Smooth muscle cell (in vitro differentiated cells): ENCODE measurements around the gene SGCA. TPM values are rescaled to one million over a fixed set of nuclear protein-coding genes. Genes with fewer than 3 reads are reported as not detected.
A peak's percentile ranks its signal among the peaks of the same experiment; 100 is the strongest.

Source experiments
- DNase-seq: peaks from one replicate; lab custom pipeline; 2025; ENCODE audit not compliant: unreplicated experiment; lab: John Stamatoyannopoulos, UW
- H2AFZ ChIP-seq: fragments of 200-600 bp; sonication (generic); 2 replicates; pipeline ENCODE4 v1.6.0; 2016; ENCODE audit warnings: antibody characterized with exemption, low read depth, mild to moderate bottlenecking
- H3F3A ChIP-seq: fragments of 200-600 bp; sonication (generic); 2 replicates; pipeline ENCODE4 v1.6.0; 2017; ENCODE audit warnings: antibody characterized with exemption, low read depth
- H3K27ac ChIP-seq: fragments of 200-600 bp; sonication (generic); 2 replicates; pipeline ENCODE4 v1.5.1; 2016; ENCODE audit warnings: low read depth, mild to moderate bottlenecking
- H3K27me3 ChIP-seq: fragments of 200-600 bp; sonication (generic); 2 replicates; pipeline ENCODE4 v1.6.1; 2016; ENCODE audit warnings: low read depth, mild to moderate bottlenecking
- H3K36me3 ChIP-seq: fragments of 200-600 bp; sonication (generic); 2 replicates; pipeline ENCODE4 v1.5.1; 2016; ENCODE audit warnings: low read depth
- H3K4me1 ChIP-seq: fragments of 200-600 bp; sonication (generic); 2 replicates; pipeline ENCODE4 v1.5.1; 2016; ENCODE audit warnings: low read depth
- H3K4me2 ChIP-seq: fragments of 200-600 bp; sonication (generic); 2 replicates; pipeline ENCODE4 v1.6.0; 2016; ENCODE audit warnings: mild to moderate bottlenecking
- H3K4me3 ChIP-seq: fragments of 200-600 bp; sonication (generic); 2 replicates; pipeline ENCODE4 v1.5.1; 2016; ENCODE audit warnings: mild to moderate bottlenecking
- H3K79me2 ChIP-seq: fragments of 200-600 bp; sonication (generic); 2 replicates; pipeline ENCODE4 v1.6.0; 2016; ENCODE audit warnings: low read depth, mild to moderate bottlenecking
- H3K9ac ChIP-seq: fragments of 200-600 bp; sonication (generic); 2 replicates; pipeline ENCODE4 v1.6.0; 2016; ENCODE audit warnings: low read depth
- H3K9me3 ChIP-seq: fragments of 200-600 bp; sonication (generic); replicated peaks from 2 replicates; pipeline ENCODE4 v1.5.1; 2016; ENCODE audit warnings: low read depth
- H4K20me1 ChIP-seq: fragments of 200-600 bp; sonication (generic); 2 replicates; pipeline ENCODE4 v1.6.0; 2016; ENCODE audit warnings: low read depth
- WGBS: methylation state at CpG from one replicate; pipeline ENCODE4 v1.1.7; 2016; ENCODE audit warnings: low lambda C conversion rate; 5-methylcytosine and 5-hydroxymethylcytosine counted together
- polyA plus RNA-seq: library from polyadenylated mRNA; unstranded; fragments of >200 nt; fragmentation: Nextera tagmentation; extraction: Ambion mirVana; gene quantifications from 2 replicates; pipeline ENCODE4 v1.2.1, GENCODE V29; 2016
- total RNA-seq: library from RNA; depleted of rRNA; stranded (reverse); fragments of >200 nt; gene quantifications from 2 replicates; pipeline ENCODE4 v1.2.3, GENCODE V29; 2014
- TF ChIP-seq, protein P1 (sequence below): fragments of 200-600 bp; sonication (generic); IDR thresholded peaks from 2 replicates; pipeline ENCODE4 v1.5.1; 2017; ENCODE audit warnings: borderline replicate concordance, mild to moderate bottlenecking, antibody characterized with exemption; ENCODE audit not compliant: insufficient read depth, poor library complexity, severe bottlenecking

Gene SGCA
- total and polyA plus RNA-seq, 2 experiments from 2014 or later = 2.1 TPM; not detected in 1

DNA sequence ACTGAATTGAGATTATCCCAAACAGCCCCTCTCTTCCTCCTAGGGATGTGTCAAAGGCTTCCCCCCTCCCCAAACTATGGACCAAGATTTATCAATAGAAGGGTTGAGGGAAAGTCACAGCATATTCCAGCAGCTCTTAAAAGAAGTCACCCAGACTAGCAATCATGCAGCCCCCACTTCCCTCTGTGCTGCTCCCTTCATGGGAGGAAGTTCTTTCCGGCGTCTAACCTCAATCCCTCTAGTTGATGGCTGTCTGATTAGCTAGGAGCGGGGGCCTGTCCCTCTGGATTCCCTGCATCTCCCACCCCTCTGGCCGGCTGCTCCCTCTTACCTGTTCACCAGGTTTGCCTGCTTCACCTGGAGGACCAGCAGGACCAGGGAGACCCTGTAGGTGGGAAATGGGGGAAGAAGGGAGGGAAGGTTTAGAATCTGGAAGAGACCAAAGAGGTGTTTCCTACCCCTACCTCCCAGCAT, 26.4 kb downstream of the SGCA start:
- peaks cover 11% of the 10 kb centered on the region for H3K36me3 ChIP-seq
- peaks cover 44% of the 10 kb centered on the region for H3K79me2 ChIP-seq
- no peak overlapping the region for H3K9ac ChIP-seq
- peaks cover 100% of the 10 kb centered on the region for H4K20me1 ChIP-seq
- H3K27me3 ChIP-seq = no peaks in the 10 kb centered on the region
- peak overlapping the region; percentile 79 for H3K4me2 ChIP-seq
- H3K27ac ChIP-seq = peak overlapping the region; percentile 99
- TF ChIP-seq, protein P1, sequence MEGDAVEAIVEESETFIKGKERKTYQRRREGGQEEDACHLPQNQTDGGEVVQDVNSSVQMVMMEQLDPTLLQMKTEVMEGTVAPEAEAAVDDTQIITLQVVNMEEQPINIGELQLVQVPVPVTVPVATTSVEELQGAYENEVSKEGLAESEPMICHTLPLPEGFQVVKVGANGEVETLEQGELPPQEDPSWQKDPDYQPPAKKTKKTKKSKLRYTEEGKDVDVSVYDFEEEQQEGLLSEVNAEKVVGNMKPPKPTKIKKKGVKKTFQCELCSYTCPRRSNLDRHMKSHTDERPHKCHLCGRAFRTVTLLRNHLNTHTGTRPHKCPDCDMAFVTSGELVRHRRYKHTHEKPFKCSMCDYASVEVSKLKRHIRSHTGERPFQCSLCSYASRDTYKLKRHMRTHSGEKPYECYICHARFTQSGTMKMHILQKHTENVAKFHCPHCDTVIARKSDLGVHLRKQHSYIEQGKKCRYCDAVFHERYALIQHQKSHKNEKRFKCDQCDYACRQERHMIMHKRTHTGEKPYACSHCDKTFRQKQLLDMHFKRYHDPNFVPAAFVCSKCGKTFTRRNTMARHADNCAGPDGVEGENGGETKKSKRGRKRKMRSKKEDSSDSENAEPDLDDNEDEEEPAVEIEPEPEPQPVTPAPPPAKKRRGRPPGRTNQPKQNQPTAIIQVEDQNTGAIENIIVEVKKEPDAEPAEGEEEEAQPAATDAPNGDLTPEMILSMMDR = no peak
- no peak for DNase-seq
- 61% methylated on average over 4 of the region's 4 CpGs for WGBS
- no peak overlapping the region for H2AFZ ChIP-seq
- H3F3A ChIP-seq = peaks cover 93% of the 10 kb centered on the region
- no peak overlapping the region for H3K4me3 ChIP-seq
- peaks cover 3% of the 10 kb centered on the region for H3K4me1 ChIP-seq
- H3K9me3 ChIP-seq = no peaks in the 10 kb centered on the region

DNA sequence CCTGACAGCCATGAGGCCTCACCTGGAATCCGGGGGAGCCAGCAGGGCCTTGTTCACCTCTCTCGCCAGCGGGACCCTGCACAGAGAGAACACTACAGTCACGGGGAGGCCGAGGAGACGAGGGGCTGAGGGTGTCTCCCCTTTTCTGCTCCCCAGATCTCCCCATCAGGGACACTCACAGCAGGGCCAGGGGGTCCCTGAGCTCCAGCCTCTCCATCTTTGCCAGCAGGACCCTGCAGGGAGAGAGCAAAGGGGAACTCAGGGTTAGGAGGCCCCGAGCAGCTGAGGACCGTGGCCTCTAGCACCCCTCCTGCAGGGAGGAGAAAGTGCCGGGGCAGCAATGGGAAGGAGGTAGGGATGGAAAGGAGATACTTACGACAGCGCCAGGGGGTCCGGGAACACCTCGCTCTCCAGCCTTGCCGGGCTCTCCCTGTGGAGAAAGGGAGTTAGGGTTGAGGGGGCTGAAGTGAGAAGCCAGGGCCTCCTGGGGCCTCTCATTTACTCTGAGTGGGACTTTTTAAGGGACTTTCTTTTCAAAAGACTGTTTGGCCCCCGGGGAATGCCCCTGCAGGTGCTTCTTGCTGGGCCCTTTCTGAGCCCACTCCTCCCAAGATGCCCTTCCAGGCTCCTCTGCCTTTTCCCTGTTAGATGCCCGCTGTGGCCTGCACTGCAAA, 26.9 kb downstream of the SGCA start:
- WGBS = 91% methylated on average over 16 of the region's 16 CpGs
- Histone ChIP-seq H3K9ac (no peak overlapping the region), H3K36me3 (peaks cover 17% of the 10 kb centered on the region), H3K27ac (peak overlapping the region; percentile 99), H3K79me2 (peaks cover 50% of the 10 kb centered on the region), H3F3A (peaks cover 93% of the 10 kb centered on the region), H3K9me3 (no peaks in the 10 kb centered on the region), H3K27me3 (no peaks in the 10 kb centered on the region), H2AFZ (no peak overlapping the region), H3K4me1 (peaks cover 8% of the 10 kb centered on the region), H3K4me3 (no peak overlapping the region), H3K4me2 (peak overlapping the region; percentile 79), H4K20me1 (peaks cover 100% of the 10 kb centered on the region)
- no peak for DNase-seq
- TF ChIP-seq, protein P1 = no peak

DNA sequence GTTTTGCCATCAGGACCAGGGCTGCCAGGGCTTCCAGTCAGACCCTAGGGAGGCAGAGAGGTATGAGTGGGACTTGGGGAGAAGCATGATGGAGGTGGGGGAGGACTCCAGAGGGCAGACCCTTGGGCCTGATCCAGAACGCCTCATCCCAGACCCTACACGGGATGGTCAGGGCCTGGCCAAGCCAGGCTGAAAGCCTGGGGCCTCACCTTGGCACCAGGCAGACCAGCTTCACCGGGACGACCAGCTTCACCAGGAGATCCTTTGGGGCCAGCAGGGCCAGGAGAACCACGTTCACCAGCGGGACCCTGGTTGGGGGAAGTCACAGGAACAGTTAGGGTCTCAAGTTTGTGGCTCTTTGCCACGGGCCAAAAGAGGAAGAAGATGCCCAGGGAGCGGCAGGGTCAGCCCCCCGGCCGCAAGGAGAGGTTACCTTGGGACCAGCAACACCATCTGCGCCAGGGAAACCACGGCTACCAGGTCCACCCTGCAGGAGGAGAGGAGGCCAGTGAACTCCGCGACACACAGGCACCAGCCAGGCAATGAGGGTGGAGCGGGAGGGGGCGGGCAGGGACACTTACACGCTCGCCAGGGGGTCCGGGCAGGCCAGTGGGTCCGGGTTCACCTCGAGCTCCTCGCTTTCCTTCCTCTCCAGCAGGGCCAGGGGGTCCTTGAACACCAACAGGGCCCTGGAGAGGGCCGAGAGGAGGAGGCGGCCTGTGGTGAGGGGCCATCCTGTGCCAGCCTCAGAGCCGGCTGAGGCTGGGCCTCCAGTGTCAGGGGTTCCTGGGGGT, 28.5 kb downstream of the SGCA start:
- H3K9me3 ChIP-seq = no peaks in the 10 kb centered on the region
- peaks cover 28% of the 10 kb centered on the region for H3K36me3 ChIP-seq
- peaks cover 95% of the 10 kb centered on the region for H3F3A ChIP-seq
- H3K27ac ChIP-seq = peak overlapping the region; percentile 99
- peaks cover 10% of the 10 kb centered on the region for H3K4me1 ChIP-seq
- H4K20me1 ChIP-seq = peaks cover 100% of the 10 kb centered on the region
- no peak for DNase-seq
- H3K4me2 ChIP-seq = peak overlapping the region; percentile 99
- peaks cover 66% of the 10 kb centered on the region for H3K79me2 ChIP-seq
- no peak overlapping the region for H2AFZ ChIP-seq
- TF ChIP-seq, protein P1 = no peak
- WGBS = 77% methylated on average over 25 of the region's 25 CpGs
- no peaks in the 10 kb centered on the region for H3K27me3 ChIP-seq
- no peak overlapping the region for H3K4me3 ChIP-seq
- H3K9ac ChIP-seq = no peak overlapping the region
